NCI-H748 (cell line): ENCODE measurements around the gene FCN1.

Source experiments
- DNase-seq: peaks from one replicate; lab custom pipeline; 2025; ENCODE audit not compliant: unreplicated experiment; lab: John Stamatoyannopoulos, UW

FCN1 gene

GRCh38 chr9:134894136-134894860, 23.4 kb downstream of the FCN1 start:
- no peak for DNase-seq

- no peak for DNase-seq
Measured at GRCh38 chr9:134892820-134893420, 24.8 kb downstream of the FCN1 start.

- DNase-seq: no peak
Measured at GRCh38 chr9:134892221-134892620, 25.5 kb downstream of the FCN1 start.

- no peak for DNase-seq
Measured at GRCh38 chr9:134891713-134892112, 26.0 kb downstream of the FCN1 start.

- DNase-seq: no peak
Measured at GRCh38 chr9:134891053-134891452, 26.7 kb downstream of the FCN1 start.

- no peak for DNase-seq
Measured at GRCh38 chr9:134890155-134890495, 27.6 kb downstream of the FCN1 start.

GRCh38 chr9:134889386-134890154, 28.1 kb downstream of the FCN1 start:
- DNase-seq: no peak

- DNase-seq: no peak
Measured at GRCh38 chr9:134888603-134889190, 29.0 kb downstream of the FCN1 start.

- no peak for DNase-seq
Measured at GRCh38 chr9:134887686-134888602, 29.8 kb downstream of the FCN1 start.

GRCh38 chr9:134887219-134887618, 30.5 kb downstream of the FCN1 start:
- no peak for DNase-seq

GRCh38 chr9:134886413-134886913, 31.2 kb downstream of the FCN1 start:
- no peak for DNase-seq

- no peak for DNase-seq
Measured at GRCh38 chr9:134885679-134886412, 31.9 kb downstream of the FCN1 start.

- DNase-seq: no peak
Measured at GRCh38 chr9:134885001-134885678, 32.6 kb downstream of the FCN1 start.

GRCh38 chr9:134884492-134884891, 33.2 kb downstream of the FCN1 start:
- DNase-seq: no peak

GRCh38 chr9:134883040-134883782, 34.5 kb downstream of the FCN1 start:
- no peak for DNase-seq

- DNase-seq: no peak
Measured at GRCh38 chr9:134882204-134882785, 35.4 kb downstream of the FCN1 start.

GRCh38 chr9:134881313-134881670, 36.4 kb downstream of the FCN1 start:
- no peak for DNase-seq
